H9 (cell line): ENCODE measurements around the gene ERC2. TPM values are rescaled to one million over a fixed set of nuclear protein-coding genes. Genes with fewer than 3 reads are reported as not detected.

ENCODE experiments used
- DNase-seq: peaks from one replicate; pipeline ENCODE4 v3.0.0-alpha.2; 2017
- H2AFZ ChIP-seq: one replicate; pipeline ENCODE4 v1.6.1; 2013; ENCODE audit warnings: mild to moderate bottlenecking, low read length, control low read depth, moderate library complexity
- H2AK5ac ChIP-seq: 2 replicates; pipeline ENCODE4 v1.6.1; 2013; ENCODE audit warnings: low read length, control low read depth, mixed read lengths; ENCODE audit not compliant: insufficient read length
- H2BK120ac ChIP-seq: one replicate; pipeline ENCODE4 v1.6.1; 2013; ENCODE audit warnings: low read depth, mild to moderate bottlenecking, low read length, control low read depth, inconsistent platforms; ENCODE audit not compliant: poor library complexity, severe bottlenecking
- H2BK12ac ChIP-seq: 2 replicates; pipeline ENCODE4 v1.6.1; 2013; ENCODE audit warnings: low read length, control low read depth, mixed read lengths, low read depth; ENCODE audit not compliant: insufficient read length
- H2BK15ac ChIP-seq: 2 replicates; pipeline ENCODE4 v1.6.1; 2013; ENCODE audit warnings: low read depth, low read length, control low read depth
- H2BK20ac ChIP-seq: one replicate; pipeline ENCODE4 v1.6.1; 2013; ENCODE audit warnings: low read depth, mild to moderate bottlenecking, low read length, control low read depth, inconsistent platforms; ENCODE audit not compliant: poor library complexity, severe bottlenecking
- H2BK5ac ChIP-seq: 2 replicates; pipeline ENCODE4 v1.6.1; 2013; ENCODE audit warnings: low read length, control low read depth, mixed read lengths; ENCODE audit not compliant: insufficient read length
- H3K14ac ChIP-seq: 2 replicates; pipeline ENCODE4 v1.6.1; 2013; ENCODE audit warnings: low read length, control low read depth; ENCODE audit not compliant: insufficient read depth
- H3K18ac ChIP-seq: 2 replicates; pipeline ENCODE4 v1.6.1; 2013; ENCODE audit warnings: low read depth, mild to moderate bottlenecking, mixed read lengths, low read length, control low read depth; ENCODE audit not compliant: insufficient read length
- H3K23ac ChIP-seq: 2 replicates; pipeline ENCODE4 v1.6.1; 2013; ENCODE audit warnings: low read length, control low read depth, mixed read lengths, low read depth; ENCODE audit not compliant: insufficient read length
- H3K23me2 ChIP-seq: 2 replicates; pipeline ENCODE4 v1.6.1; 2013; ENCODE audit warnings: low read depth, mild to moderate bottlenecking, mixed read lengths, low read length, control low read depth; ENCODE audit not compliant: insufficient read length, poor library complexity, severe bottlenecking
- H3K27ac ChIP-seq: 2 replicates; pipeline ENCODE4 v1.5.1; 2013; ENCODE audit warnings: low read length, control low read depth, mixed read lengths, low read depth; ENCODE audit not compliant: insufficient read length
- H3K27me3 ChIP-seq: 2 replicates; pipeline ENCODE4 v1.6.1; 2013; ENCODE audit warnings: low read length, control low read depth, inconsistent platforms; ENCODE audit not compliant: insufficient read depth
- H3K4ac ChIP-seq: 2 replicates; pipeline ENCODE4 v1.6.1; 2013; ENCODE audit warnings: low read depth, mild to moderate bottlenecking, control low read depth, inconsistent platforms, low read length, moderate library complexity
- H3K4me1 ChIP-seq: 2 replicates; pipeline ENCODE4 v1.6.1; 2013; ENCODE audit warnings: low read length, control low read depth, inconsistent platforms; ENCODE audit not compliant: insufficient read depth
- H3K4me2 ChIP-seq: 2 replicates; pipeline ENCODE4 v1.6.1; 2013; ENCODE audit warnings: low read length, control low read depth, mixed read lengths; ENCODE audit not compliant: insufficient read length, insufficient read depth
- H3K56ac ChIP-seq: 2 replicates; pipeline ENCODE4 v1.6.1; 2013; ENCODE audit warnings: low read depth, mild to moderate bottlenecking, mixed read lengths, low read length, control low read depth; ENCODE audit not compliant: insufficient read length
- H3K79me1 ChIP-seq: 2 replicates; pipeline ENCODE4 v1.6.1; 2013; ENCODE audit warnings: low read depth, mild to moderate bottlenecking, moderate library complexity, low read length, control low read depth, inconsistent platforms; ENCODE audit not compliant: insufficient read depth, poor library complexity, severe bottlenecking
- H3K79me2 ChIP-seq: 2 replicates; pipeline ENCODE4 v1.6.1; 2013; ENCODE audit warnings: low read length, control low read depth, inconsistent platforms; ENCODE audit not compliant: insufficient read depth
- H3K9ac ChIP-seq: 2 replicates; pipeline ENCODE4 v1.6.1; 2013; ENCODE audit warnings: low read length, control low read depth, mixed read lengths; ENCODE audit not compliant: insufficient read length; ENCODE audit errors: extremely low read depth
- H3K9me3 ChIP-seq: one replicate; pipeline ENCODE4 v1.6.1; 2013; ENCODE audit warnings: low read depth, low read length, inconsistent platforms; ENCODE audit not compliant: control insufficient read depth
- H3T11ph ChIP-seq: one replicate; pipeline ENCODE4 v1.6.1; 2013; ENCODE audit warnings: mild to moderate bottlenecking, low read length, control low read depth, inconsistent platforms
- H4K20me1 ChIP-seq: one replicate; pipeline ENCODE4 v1.6.1; 2013; ENCODE audit not compliant: control insufficient read depth, insufficient read length, insufficient read depth
- H4K5ac ChIP-seq: 2 replicates; pipeline ENCODE4 v1.6.1; 2013; ENCODE audit warnings: low read depth, mild to moderate bottlenecking, mixed read lengths, low read length, control low read depth; ENCODE audit not compliant: insufficient read length
- H4K8ac ChIP-seq: replicated peaks from 2 replicates; pipeline ENCODE4 v1.6.1; 2013; ENCODE audit warnings: low read length, control low read depth, mixed read lengths, low read depth; ENCODE audit not compliant: insufficient read length
- H4K91ac ChIP-seq: 2 replicates; pipeline ENCODE4 v1.6.1; 2013; ENCODE audit warnings: low read depth, mild to moderate bottlenecking, moderate library complexity, mixed read lengths, low read length, control low read depth; ENCODE audit not compliant: insufficient read length
- H3K27ac Mint-ChIP-seq, 3 experiments: 2 replicates in 2 of 3; 3 replicates in 1 of 3; pipeline ENCODE4 v1.8.0; 2020 to 2021; ENCODE audit warnings: mixed read lengths in 3 of 3, mild to moderate bottlenecking in 1 of 3, moderate library complexity in 1 of 3
- H3K27me3 Mint-ChIP-seq: 2 replicates; pipeline ENCODE4 v1.8.0; 2021; ENCODE audit warnings: low read depth, mild to moderate bottlenecking, moderate library complexity, mixed read lengths
- H3K36me3 Mint-ChIP-seq, 3 experiments: 2 replicates in 2 of 3; 3 replicates in 1 of 3; pipeline ENCODE4 v1.8.0; 2020 to 2021; ENCODE audit warnings: low read depth in 3 of 3, mixed read lengths in 3 of 3; ENCODE audit not compliant: insufficient read depth in 1 of 3
- H3K4me1 Mint-ChIP-seq, 2 experiments: 2 replicates each; pipeline ENCODE4 v1.8.0; 2020; ENCODE audit warnings: mixed read lengths in 2 of 2
- H3K4me3 Mint-ChIP-seq, 2 experiments: 2 replicates in 1 of 2; 3 replicates in 1 of 2; pipeline ENCODE4 v1.8.0; 2020 to 2021; ENCODE audit warnings: mild to moderate bottlenecking in 2 of 2, mixed read lengths in 2 of 2, moderate library complexity in 1 of 2
- H3K9me3 Mint-ChIP-seq, 2 experiments: 2 replicates in 1 of 2; 3 replicates in 1 of 2; pipeline ENCODE4 v1.8.0; 2020; ENCODE audit warnings: mild to moderate bottlenecking in 2 of 2, mixed read lengths in 2 of 2, moderate library complexity in 1 of 2
- WGBS: extraction: QIAGEN DNeasy Blood & Tissue Kit; methylation state at CpG from one replicate; pipeline ENCODE4 v1.1.7; 2013; ENCODE audit warnings: missing lambda C conversion rate, low lambda C conversion rate, mixed read lengths; ENCODE audit not compliant: insufficient read length; ENCODE audit errors: extremely low coverage; 5-methylcytosine and 5-hydroxymethylcytosine counted together
- total RNA-seq: library from RNA; stranded (reverse); gene quantifications from 2 replicates; pipeline ENCODE4 v1.2.1, GENCODE V29; 2021
- TF ChIP-seq, protein P1 (sequence below): fragments of 200-600 bp; sonication (generic); conservative IDR thresholded peaks from 3 replicates; pipeline ENCODE4 v1.8.0; 2021; ENCODE audit warnings: antibody characterized with exemption, mild to moderate bottlenecking

The ERC2 gene
- total RNA-seq, 1 experiment from 2014 or later, result 15.4 TPM

DNA sequence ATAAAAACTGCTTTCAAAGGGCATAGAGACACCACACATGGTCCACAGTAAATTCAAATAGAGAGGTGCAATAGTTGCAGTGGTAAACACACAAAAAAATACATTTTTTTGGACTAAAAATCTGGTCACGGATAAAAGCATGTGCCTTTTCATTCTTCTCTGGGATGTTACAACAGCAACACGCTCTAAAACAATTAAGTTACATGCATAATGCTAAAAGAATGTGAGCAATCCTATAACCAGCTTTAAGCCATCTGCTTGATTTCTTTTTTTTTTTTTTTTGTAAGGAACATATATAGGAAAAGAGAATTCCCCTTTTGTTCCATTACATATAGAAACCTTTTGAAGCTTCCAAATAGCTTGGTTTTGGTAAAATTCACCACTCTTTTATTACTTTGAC, 1001.2 kb downstream of the ERC2 start:
- no peak overlapping the region for H4K5ac ChIP-seq
- H3K4me1 ChIP-seq, result peaks cover 2% of the 10 kb centered on the region; the same call in 1 of the 2 replicates
- H4K91ac ChIP-seq, result no peak overlapping the region
- no peak overlapping the region for H3K56ac ChIP-seq
- H2BK120ac ChIP-seq, result no peak overlapping the region
- TF ChIP-seq, protein P1, sequence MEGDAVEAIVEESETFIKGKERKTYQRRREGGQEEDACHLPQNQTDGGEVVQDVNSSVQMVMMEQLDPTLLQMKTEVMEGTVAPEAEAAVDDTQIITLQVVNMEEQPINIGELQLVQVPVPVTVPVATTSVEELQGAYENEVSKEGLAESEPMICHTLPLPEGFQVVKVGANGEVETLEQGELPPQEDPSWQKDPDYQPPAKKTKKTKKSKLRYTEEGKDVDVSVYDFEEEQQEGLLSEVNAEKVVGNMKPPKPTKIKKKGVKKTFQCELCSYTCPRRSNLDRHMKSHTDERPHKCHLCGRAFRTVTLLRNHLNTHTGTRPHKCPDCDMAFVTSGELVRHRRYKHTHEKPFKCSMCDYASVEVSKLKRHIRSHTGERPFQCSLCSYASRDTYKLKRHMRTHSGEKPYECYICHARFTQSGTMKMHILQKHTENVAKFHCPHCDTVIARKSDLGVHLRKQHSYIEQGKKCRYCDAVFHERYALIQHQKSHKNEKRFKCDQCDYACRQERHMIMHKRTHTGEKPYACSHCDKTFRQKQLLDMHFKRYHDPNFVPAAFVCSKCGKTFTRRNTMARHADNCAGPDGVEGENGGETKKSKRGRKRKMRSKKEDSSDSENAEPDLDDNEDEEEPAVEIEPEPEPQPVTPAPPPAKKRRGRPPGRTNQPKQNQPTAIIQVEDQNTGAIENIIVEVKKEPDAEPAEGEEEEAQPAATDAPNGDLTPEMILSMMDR, result no peak
- H3K9me3 ChIP-seq, result no peaks in the 10 kb centered on the region
- no peak overlapping the region for H3T11ph ChIP-seq
- H2BK15ac ChIP-seq, result no peak overlapping the region
- H3K4ac ChIP-seq, result no peak overlapping the region
- no peak overlapping the region for H3K27ac Mint-ChIP-seq
- H3K79me2 ChIP-seq, result no peaks in the 10 kb centered on the region
- 0 out of 7 replicates have a peak, but pooled peaks cover 0 to under 1% (median 0%) of the 10 kb centered on the region in 3 experiments for H3K36me3 Mint-ChIP-seq
- peaks cover 5% of the 10 kb centered on the region for H3K27me3 Mint-ChIP-seq
- H3K27ac ChIP-seq, result no peak overlapping the region
- no peak overlapping the region for H2AK5ac ChIP-seq
- H3K23ac ChIP-seq, result no peak overlapping the region
- no CpG with 5 or more reads among the region's 2 CpGs for WGBS
- H4K20me1 ChIP-seq, result no peaks in the 10 kb centered on the region
- H3K18ac ChIP-seq, result no peak overlapping the region
- DNase-seq, result no peak
- no peak overlapping the region for H4K8ac ChIP-seq
- H3K4me1 Mint-ChIP-seq, result peaks cover 0 to 6% of the 10 kb centered on the region in 2 experiments; a peak in 3 of 4 replicates
- H2BK12ac ChIP-seq, result no peak overlapping the region
- peaks cover 0 to under 1% of the 10 kb centered on the region in 2 experiments; a peak in 3 of 5 replicates for H3K9me3 Mint-ChIP-seq
- H2BK20ac ChIP-seq, result no peak overlapping the region
- H3K4me2 ChIP-seq, result no peak overlapping the region
- no peak overlapping the region for H2BK5ac ChIP-seq
- no peaks in the 10 kb centered on the region for H3K27me3 ChIP-seq
- no peaks in the 10 kb centered on the region for H3K79me1 ChIP-seq
- no peak overlapping the region for H3K4me3 Mint-ChIP-seq
- no peaks in the 10 kb centered on the region for H3K23me2 ChIP-seq
- no peak overlapping the region for H3K9ac ChIP-seq
- no peak overlapping the region for H2AFZ ChIP-seq
- H3K14ac ChIP-seq, result no peak overlapping the region
